ENCODE results near the gene PCBD1.
A peak's percentile ranks its signal among the peaks of the same experiment; 100 is the strongest.
"Not testable (repeated sequence)": the region's sequence is repeated elsewhere in the genome, so short reads cannot be mapped to it uniquely, and the experiment has no call there.

Gene PCBD1

DNA sequence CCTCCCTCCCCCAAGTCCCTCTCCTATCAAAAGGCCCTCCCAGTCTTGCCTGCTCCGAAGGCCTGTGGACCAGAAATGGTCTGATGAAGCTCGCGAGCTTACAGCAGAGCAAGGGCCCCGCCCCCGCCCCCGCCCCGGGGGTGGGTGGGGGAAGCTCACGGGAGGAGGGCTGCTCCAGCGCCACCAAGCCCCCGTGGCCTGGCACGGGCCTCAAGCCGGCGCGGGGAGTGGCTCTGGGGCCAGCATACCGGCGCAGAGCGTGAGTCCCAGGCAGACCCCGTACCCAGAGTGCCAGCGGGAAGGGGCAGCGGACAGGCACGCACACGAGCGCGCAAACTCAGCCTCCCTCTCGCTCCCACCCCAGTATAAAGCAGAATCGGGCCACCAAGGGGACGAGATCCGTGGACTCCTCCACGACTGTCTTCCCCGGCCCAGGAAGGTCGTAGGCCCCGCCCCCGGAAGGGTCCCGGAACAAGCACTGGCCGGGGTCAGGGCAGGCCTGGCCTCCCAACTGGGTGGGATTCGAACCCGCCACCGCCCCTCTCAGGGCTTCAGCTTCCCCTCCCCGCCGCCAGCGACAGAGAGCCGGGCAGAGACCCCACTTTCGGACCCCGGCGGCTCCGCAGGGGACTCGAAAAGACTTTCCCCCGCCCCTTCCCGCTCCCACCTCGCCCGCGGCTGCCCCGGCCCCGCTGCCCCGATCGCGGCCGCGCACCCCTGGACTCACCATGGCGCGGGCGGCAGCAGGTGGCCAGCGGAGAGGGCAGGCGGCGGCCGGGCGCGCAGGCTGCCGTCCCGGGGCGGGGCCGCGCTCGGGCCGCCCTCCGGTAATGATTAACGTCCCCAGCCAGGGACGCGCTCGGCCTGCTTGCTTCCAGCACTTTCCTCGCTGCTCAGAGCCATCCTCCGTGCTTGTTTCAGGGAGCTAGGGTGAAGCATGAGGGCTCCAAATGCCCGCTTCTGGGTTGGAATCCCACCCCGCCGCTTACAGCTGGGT is at the start of gene PCBD1:
Gene PCBD1, minus strand, starts transcription at position 762 of the 997 bp plus-strand sequence. Its CDS starts 32 bp downstream, at position 730.
- DNase-seq = peak; percentile 14

- DNase-seq = no peak
Observed at GRCh38 chr10:70937661-70938060, 49.3 kb upstream of the PCBD1 start.

- no peak for DNase-seq
Observed at GRCh38 chr10:70936111-70936510, 47.7 kb upstream of the PCBD1 start.

DNA sequence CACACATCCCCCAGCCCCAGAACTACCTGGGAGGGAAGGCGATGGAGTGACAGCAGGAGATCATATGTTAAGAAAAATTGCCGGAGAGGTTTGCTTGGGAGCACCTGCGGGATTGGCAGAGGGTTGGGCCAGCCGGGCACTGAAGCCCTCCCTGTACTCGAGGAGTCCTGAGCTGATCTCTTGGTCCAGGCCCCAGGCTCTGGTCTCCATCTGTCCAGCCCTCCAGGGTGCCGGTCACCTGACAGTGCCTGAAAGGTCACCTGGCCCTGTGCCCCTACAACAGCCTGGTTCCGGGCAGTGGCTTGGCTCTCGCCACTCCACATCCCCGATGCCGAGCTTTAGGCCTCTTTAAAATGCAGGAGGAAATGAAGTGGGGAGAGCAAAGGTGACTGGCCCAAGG is 47.3 kb upstream of the PCBD1 start:
- no peak for DNase-seq

- DNase-seq = no peak
Observed at GRCh38 chr10:70935125-70935625, 46.8 kb upstream of the PCBD1 start.

DNA sequence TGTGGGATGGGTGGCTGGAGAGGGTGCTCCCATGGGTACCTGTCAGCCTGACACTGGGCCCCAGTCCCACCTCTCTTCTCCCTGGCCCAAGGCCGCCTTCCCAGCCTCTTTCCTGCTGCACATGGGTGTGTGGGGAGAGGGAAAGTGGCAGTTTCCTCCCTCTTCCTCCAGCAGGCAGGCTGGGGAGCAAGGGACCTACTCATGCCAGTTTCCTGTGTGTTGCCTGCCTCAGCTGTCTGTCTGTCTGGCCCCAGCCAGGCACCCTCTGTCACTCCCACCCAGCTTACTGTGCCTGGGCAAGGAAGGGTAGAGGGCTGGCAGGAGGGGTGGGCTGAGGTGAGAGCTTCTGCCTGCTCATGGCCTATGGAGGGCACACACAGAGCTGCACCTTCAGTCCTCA is 46.3 kb upstream of the PCBD1 start:
- DNase-seq = no peak

- no peak for DNase-seq
Observed at GRCh38 chr10:70932392-70933196, 44.2 kb upstream of the PCBD1 start.

- DNase-seq = no peak
Observed at GRCh38 chr10:70931168-70931815, 42.9 kb upstream of the PCBD1 start.

GRCh38 chr10:70930263-70931000 is 42.1 kb upstream of the PCBD1 start:
- DNase-seq = no peak

- DNase-seq = no peak
Observed at GRCh38 chr10:70928140-70928539, 39.8 kb upstream of the PCBD1 start.

DNA sequence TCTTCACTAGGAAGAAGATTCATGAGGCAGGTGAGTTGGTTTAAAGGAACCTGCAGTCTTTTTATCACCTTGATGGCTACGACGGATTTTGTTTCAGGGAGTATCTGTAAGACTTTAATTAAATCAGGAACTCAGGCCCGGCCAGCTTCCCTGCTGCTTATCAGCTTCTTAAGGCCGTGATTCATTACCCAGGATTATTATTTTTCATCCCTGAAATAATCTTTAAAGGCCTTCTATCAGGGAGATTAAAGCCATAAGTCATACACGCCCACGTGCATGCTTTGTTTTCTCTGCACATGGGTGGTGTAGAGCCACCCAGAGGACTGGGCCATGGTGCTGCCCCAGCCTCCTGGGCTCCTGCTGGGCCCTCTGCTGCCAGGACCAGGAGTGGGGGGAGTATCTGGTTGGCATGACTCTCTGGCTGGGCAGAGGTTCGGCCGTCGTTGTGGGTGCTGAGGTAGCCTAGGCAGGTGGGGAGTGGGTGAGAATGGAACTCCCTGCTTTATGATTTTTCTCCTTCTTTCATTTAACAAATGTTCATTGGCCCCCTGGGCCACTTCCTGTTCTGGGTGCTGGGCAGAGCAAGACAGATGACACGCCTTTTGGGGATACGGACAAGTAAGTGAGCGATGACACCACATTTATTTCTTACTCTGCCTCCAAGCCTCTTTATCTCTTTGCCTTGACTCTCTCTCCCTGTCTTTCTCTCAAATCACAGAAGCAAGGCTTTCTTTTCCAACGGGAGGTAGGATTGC is 39.0 kb upstream of the PCBD1 start:
- DNase-seq = no peak

- DNase-seq = no peak
Observed at GRCh38 chr10:70926226-70927000, 38.0 kb upstream of the PCBD1 start.

- DNase-seq = no peak
Observed at GRCh38 chr10:70925377-70926225, 37.2 kb upstream of the PCBD1 start.

DNA sequence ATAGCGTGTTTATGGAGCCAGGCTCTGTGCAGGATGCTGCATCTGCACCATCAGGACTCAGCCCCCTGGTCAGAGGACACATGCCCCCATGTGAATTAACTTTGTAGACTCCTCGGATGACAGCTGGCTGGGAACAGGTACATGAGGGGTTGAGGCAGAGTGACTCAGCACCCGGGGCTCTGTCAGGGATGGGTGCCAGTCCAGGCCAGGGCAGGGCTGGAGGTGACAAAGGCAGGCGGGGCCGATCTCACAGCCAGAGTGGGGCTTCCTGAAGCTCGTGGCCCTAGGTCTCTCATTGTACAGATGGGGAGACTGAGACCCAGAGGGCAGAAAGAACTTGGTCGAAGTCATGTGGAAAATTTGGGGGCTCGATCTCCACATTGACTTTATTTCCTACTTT is 35.3 kb upstream of the PCBD1 start:
- no peak for DNase-seq

DNA sequence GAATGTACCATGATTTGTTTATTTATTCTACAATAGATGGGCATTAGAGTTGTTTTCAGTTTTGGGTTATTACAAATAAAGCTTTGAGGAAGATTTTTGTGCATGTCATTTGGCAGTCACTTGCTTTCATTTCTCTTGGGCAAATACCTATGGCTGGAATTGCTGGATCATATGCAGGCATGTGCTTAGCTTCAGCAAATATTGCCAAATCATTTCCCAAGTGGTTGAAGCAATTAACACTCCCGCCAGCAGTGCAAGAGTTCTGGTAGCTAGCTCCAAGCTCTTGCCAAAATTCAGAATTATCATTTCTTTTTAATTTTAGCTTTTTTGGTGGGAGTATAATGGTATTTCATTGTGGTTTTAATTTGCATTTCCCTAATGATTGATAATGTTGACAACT is 32.9 kb upstream of the PCBD1 start:
- no peak for DNase-seq

- peak; percentile 55 for DNase-seq
Observed at GRCh38 chr10:70920519-70920918, 32.2 kb upstream of the PCBD1 start.

DNA sequence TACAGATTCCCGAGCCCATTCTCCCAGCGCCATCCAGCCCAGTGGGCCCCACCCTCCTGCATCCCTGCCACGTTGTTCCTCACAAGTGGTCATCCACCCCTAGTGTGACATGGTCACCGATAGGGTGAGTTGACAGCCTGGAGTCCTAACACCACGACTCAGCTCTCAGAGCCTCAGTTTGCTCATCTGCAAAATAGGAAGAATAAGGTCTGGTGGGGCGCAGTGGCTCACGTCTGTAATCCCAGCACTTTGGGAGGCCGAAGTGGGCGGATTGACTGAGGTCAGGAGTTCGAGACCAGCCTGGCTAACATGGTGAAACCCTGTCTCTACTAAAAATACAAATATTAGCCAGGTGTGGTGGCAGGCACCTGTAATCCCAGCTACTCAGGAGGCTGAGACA is 31.5 kb upstream of the PCBD1 start:
- DNase-seq = not testable (repeated sequence)

DNA sequence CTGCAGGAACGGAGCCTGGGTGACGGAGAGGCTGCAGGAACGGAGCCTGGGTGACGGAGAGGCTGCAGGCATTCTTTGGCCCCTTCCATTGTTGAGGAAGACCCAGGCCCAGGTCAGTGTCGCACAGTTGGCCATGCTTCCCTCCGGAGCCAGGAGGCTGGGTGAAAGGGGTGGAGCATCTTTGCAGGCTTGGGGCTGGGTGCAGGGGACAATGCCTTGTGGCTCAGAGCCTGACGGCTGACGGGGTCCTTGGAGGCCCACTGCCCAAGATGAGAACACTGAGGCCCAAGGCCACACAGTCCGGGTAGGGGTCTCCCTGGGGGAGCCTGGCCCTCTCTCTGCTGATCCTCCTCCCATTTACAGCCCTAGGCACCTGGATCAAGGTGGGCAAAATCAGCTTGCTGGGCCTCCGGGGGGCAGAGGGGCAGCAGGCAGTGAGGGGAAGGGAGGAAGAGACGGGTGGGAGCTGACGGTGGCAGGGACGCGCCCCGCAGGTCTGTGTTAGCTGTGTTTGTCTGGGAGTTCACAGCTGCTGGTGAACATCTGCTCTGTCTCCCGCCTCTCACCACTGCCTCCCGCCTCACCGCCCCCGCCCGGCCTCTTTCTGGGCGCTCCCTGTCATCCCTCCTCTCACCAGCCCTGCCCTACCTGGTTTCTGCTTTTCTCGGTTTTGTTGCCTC is 30.6 kb upstream of the PCBD1 start:
- no peak for DNase-seq

DNA sequence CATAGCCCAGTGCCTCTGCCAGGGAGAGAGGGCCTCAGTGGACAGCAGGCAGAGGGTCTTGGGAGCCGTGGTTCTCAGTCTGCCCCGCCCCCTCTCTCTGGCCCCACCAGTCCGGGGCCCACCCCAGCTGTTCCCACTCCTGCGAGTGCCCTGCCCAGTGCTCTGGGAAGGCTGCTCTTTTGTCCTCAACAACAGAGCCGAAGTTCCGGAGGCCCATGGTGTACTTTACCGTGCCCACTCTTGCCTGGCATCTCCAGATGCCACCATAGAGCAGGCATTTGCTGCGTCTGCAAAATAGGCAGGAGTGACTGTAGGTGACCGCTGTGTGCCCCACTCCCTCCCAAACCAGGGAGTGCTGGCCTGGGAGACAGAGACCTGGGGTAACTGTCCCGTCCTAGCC is 29.3 kb upstream of the PCBD1 start:
- DNase-seq = no peak

All from NCI-H2107 (cell line).